Upper lobe of left lung (tissue), 4 donors: ENCODE measurements around the gene AP1AR.

Source experiments
- EP300 ChIP-seq, 4 donors: sonication (generic); formaldehyde crosslinking; IDR thresholded peaks; one replicate each; pipeline ENCODE4 v1.5.1; 2017; ENCODE audit warnings: antibody characterized with exemption in 4 of 4, control low read depth in 2 of 4
- POLR2AphosphoS5 ChIP-seq, 2 donors: sonication (generic); formaldehyde crosslinking; IDR thresholded peaks; one replicate each; pipeline ENCODE4 v1.5.1; 2017; ENCODE audit warnings: antibody characterized with exemption in 2 of 2

DNA sequence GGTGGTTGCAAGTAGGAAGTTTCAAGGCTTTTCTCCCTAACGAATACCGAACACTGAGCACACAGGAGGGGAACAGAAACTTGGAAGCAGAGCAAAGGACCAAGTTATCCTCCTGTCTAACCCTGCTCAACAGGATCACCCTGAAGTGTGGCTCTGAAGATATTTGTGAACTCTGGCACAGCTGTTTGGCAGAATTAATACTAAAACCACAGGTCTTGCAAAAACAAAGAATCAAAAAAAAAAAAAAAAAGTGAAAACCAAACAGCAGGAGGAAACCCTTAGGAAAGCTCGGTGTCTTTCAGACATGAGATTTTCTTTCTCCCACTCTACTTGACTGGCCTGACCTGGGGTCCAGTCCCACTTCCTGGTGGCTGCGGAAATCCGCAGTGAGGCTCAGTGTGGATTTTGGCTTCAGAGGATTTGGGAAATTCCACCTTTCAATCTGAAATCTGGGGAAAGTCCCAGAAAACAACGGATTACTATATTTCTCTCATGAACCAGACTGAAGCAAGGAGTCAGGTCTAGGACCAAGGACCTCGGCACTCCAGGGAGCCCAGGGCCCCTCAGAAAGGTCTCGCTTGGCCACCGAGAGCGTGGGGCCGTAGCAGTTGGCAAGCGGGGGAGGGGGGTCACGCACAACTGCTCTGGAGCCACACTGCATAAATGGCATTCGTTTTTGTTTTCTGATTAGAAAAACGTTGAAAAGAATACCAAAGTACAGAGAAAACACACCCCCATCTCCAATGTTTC, 53.2 kb downstream of the AP1AR start:
- TF ChIP-seq EP300 (IDR thresholded peaks at IDR 0.05) (no peak), POLR2AphosphoS5 (IDR thresholded peaks at IDR 0.05) (peak in 1 of 2 donors; percentile 18)
